ENCODE measurements around the gene TAL2. TPM values are rescaled to one million over a fixed set of nuclear protein-coding genes. Genes with fewer than 3 reads are reported as not detected.

Gene TAL2
- total RNA-seq, 4 donors from 2014 or later = not detected

- TF ChIP-seq, protein P1, sequence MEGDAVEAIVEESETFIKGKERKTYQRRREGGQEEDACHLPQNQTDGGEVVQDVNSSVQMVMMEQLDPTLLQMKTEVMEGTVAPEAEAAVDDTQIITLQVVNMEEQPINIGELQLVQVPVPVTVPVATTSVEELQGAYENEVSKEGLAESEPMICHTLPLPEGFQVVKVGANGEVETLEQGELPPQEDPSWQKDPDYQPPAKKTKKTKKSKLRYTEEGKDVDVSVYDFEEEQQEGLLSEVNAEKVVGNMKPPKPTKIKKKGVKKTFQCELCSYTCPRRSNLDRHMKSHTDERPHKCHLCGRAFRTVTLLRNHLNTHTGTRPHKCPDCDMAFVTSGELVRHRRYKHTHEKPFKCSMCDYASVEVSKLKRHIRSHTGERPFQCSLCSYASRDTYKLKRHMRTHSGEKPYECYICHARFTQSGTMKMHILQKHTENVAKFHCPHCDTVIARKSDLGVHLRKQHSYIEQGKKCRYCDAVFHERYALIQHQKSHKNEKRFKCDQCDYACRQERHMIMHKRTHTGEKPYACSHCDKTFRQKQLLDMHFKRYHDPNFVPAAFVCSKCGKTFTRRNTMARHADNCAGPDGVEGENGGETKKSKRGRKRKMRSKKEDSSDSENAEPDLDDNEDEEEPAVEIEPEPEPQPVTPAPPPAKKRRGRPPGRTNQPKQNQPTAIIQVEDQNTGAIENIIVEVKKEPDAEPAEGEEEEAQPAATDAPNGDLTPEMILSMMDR (IDR thresholded peaks at IDR 0.05) = no peak
- TF ChIP-seq POLR2A (IDR thresholded peaks at IDR 0.05) = no peak
- DNase-seq (ENCODE audit: low spot score in 2 of 2) = no peak
- no peak overlapping the region for H3K4me3 ChIP-seq (ENCODE audit: low read depth, poor library complexity, severe bottlenecking)
- intact Hi-C loops (cut with DNase I; ENCODE audit: low total_unique reads) = no loop called here
- WGBS, 2 donors = 89 to 90% methylated on average over 7 of the region's 7 CpGs
These were observed 49.6 kb downstream of the TAL2 start for GRCh38 chr9:105711867-105712266.

GRCh38 chr9:105712297-105712696, 50.0 kb downstream of the TAL2 start:
- intact Hi-C loops (cut with DNase I; ENCODE audit: low total_unique reads) = no loop called here
- H3K4me3 ChIP-seq (ENCODE audit: low read depth, poor library complexity, severe bottlenecking) = no peak overlapping the region
- no peak for DNase-seq (ENCODE audit: low spot score in 2 of 2)
- 68 to 91% methylated on average over 1 of the region's 1 CpG for WGBS, 2 donors
- no peak for TF ChIP-seq POLR2A (IDR thresholded peaks at IDR 0.05)
- TF ChIP-seq, protein P1 (IDR thresholded peaks at IDR 0.05) = no peak

Other genes starting within 250 kb of the TAL2 start
- gene FSD1L, start 214.4 kb upstream of the TAL2 start, total RNA-seq = 1 to 10 TPM in 2 of 4 donors, under 1 TPM in 2; 0.23 to 2.2 (median 1.1) TPM
- gene FKTN, start 104.3 kb upstream of the TAL2 start, total RNA-seq = 10 to 100 TPM in 1 of 4 donors, 1 to 10 TPM in 3; 3.6 to 10.9 (median 7.4) TPM
- gene TMEM38B, start 32.1 kb downstream of the TAL2 start, total RNA-seq = 10 to 100 TPM in 1 of 4 donors, 1 to 10 TPM in 3; 5.6 to 11.3 (median 9.4) TPM